Fibroblast of pulmonary artery (primary cell): ENCODE results near the gene ERRFI1.

Experiments
- DNase-seq: peaks from one replicate; pipeline ENCODE4 v3.0.0-alpha.2; 2010; ENCODE audit warnings: low read depth
- H3K4me3 ChIP-seq: replicated peaks from 2 replicates; pipeline ENCODE4 v1.5.1; 2011; ENCODE audit warnings: low read depth, mild to moderate bottlenecking, control low read depth, low read length, moderate library complexity
- CTCF ChIP-seq: IDR thresholded peaks from 2 replicates; pipeline ENCODE4 v1.5.1; 2011; ENCODE audit warnings: mild to moderate bottlenecking, control low read depth, low read length, inconsistent platforms; ENCODE audit errors: missing control alignments

Gene ERRFI1

GRCh38 chr1:8003438-8004112, 22.5 kb downstream of the ERRFI1 start:
- TF ChIP-seq CTCF: no peak

GRCh38 chr1:8002921-8003320, 23.2 kb downstream of the ERRFI1 start:
- no peak overlapping the region for H3K4me3 ChIP-seq
- no peak for TF ChIP-seq CTCF
- no peak for DNase-seq

More at GRCh38 chr1:8003438-8004112, 22.5 kb downstream of the ERRFI1 start:
- no peak for DNase-seq
- H3K4me3 ChIP-seq: no peak overlapping the region

DNA sequence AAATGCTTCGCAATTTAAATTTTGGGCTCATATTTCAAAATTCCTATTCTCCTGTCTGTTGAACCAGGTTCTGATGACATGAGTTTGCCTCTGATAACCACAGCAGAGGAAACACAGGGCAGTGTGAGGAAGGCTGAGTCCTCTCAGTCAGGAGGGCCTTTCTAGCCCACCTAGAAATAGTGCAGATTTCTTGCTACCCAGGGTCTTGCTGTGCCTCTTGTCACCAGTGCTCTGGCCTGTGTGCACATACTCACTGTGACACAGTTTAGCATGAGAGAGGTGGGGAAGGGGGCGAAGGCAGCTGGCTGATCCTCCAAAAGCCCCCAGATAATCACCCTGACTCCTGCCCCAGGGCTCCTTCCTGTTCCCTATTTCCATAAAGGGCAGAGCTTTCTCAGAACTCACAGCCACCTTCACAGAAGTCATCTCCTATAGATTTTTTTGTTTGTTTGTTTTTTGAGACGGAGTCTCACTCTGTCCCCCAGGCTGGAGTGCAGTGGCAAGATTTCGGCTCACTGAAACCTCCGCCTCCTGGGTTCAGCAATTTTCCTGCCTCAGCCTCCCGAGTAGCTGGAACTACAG, 23.7 kb downstream of the ERRFI1 start:
- H3K4me3 ChIP-seq: no peak overlapping the region
- no peak for TF ChIP-seq CTCF
- DNase-seq: no peak

DNA sequence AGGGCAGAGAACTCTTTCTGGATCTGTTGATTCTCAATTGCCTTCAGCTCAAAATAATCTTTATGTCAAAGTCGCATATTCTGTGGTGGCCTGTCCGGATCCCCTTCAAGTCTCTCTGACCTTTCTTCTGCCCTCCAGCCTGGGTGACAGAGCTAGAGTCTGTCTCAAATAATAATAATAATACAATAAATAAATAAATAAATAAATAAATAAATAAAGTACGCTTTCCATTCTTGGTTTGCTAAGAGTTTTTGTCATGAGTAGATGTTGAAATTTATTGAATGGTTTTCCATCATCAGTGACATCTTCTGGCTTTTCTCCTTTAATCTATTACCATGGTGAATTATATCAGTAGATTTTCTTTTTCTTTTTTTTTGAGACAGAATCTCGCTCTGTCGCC, 30.7 kb downstream of the ERRFI1 start:
- TF ChIP-seq CTCF: no peak
- DNase-seq: no peak
- no peak overlapping the region for H3K4me3 ChIP-seq

DNA sequence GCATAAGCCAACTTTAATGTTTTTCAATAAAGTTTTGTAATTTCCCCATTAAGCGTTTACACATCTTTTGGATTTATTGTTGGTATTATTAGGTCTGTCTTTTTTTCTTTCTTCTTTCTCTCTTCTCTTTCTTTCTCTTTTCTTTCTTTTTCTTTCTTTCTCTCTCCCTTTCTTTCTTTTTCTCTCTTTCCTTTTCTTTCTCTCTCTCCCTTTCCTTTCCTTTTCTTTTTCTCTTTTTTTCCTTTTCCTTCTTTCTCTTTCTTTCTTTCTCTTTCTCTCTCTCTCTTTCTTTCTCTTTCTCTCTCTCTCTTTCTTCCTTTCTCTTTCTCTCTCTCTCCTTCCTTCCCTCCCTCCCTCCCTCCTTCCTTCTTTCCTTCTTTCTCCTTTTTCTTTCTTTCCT, 31.3 kb downstream of the ERRFI1 start:
- no peak for TF ChIP-seq CTCF

DNA sequence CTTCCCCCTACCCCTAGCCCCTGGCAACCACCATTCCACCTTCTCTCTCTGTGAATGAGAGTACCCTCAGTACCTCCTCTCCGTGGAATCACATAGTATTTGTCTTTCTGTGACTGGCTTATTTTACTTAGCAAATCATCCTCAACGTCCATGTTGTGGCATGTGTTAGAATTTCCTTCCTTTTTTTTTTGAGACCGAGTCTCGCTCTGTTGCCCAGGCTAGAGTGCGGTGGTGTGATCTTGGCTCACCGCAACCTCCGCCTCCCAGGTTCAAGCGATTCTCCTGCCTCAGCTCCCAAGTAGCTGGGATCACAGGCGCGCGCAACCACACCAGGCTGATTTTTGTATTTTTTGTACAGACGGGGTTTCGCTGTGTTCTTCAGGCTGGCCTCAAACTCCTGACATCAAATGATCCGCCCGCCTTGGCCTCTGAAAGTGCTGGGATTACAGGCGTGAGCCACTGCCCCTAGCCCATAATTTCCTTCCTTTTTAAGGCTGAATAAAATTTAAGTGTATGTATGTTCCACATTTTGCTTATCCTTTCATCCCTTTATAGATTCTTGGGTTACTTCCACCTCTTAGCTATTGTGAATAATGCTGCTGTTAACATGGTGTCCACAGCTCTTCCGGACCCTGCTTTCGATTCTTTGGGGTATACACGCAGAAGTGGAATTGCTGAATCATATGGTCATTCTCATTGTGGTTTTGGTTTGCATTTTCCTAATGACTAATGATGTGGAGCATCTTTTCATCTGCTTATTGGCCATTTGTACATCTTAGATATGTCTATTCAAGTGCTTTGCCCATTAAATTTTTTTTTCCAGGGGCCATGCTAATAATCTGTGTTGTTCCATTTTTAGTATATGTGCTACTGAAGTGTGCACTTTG, 32.3 kb downstream of the ERRFI1 start:
- TF ChIP-seq CTCF: no peak
- H3K4me3 ChIP-seq: no peak overlapping the region

More for the DNA sequence above, 31.3 kb downstream of the ERRFI1 start:
- no peak overlapping the region for H3K4me3 ChIP-seq
- DNase-seq: no peak

More for the DNA sequence above, 32.3 kb downstream of the ERRFI1 start:
- peak; percentile 58 for DNase-seq
